NT2/D1 (cell line): ENCODE measurements around the gene FAM53B.

ENCODE experiments used
- DNase-seq: peaks from one replicate; pipeline ENCODE4 v3.0.0-alpha.2; 2011; ENCODE audit warnings: low read depth, low spot score
- H3K27me3 ChIP-seq: 2 replicates; pipeline ENCODE4 v1.6.0; 2011; ENCODE audit warnings: mild to moderate bottlenecking; ENCODE audit not compliant: insufficient read length, insufficient read depth
- H3K36me3 ChIP-seq: 2 replicates; pipeline ENCODE4 v1.6.1; 2011; ENCODE audit warnings: mild to moderate bottlenecking, low read length, mixed read lengths; ENCODE audit not compliant: insufficient read depth, insufficient read length
- H3K4me1 ChIP-seq: 2 replicates; pipeline ENCODE4 v1.5.1; 2011; ENCODE audit not compliant: insufficient read depth, insufficient read length
- H3K4me3 ChIP-seq: 2 replicates; pipeline ENCODE4 v1.5.1; 2011; ENCODE audit warnings: low read depth; ENCODE audit not compliant: insufficient read length
- H3K9ac ChIP-seq: 2 replicates; pipeline ENCODE4 v1.6.0; 2011; ENCODE audit warnings: low read depth; ENCODE audit not compliant: insufficient read length
- H3K9me3 ChIP-seq: 2 replicates; pipeline ENCODE4 v1.5.1; 2011; ENCODE audit warnings: mild to moderate bottlenecking, low read length; ENCODE audit not compliant: insufficient read depth
- SUZ12 ChIP-seq: IDR thresholded peaks from 2 replicates; pipeline ENCODE4 v1.6.1; 2011; ENCODE audit not compliant: insufficient read length, insufficient read depth; ENCODE audit errors: extremely low read depth
- YY1 ChIP-seq: IDR thresholded peaks from 2 replicates; pipeline ENCODE4 v1.6.1; 2011; ENCODE audit not compliant: insufficient read length, insufficient read depth
- ZNF274 ChIP-seq: IDR thresholded peaks from 2 replicates; pipeline ENCODE4 v1.6.1; 2011; ENCODE audit warnings: mild to moderate bottlenecking, low read depth, low read length

The FAM53B gene

DNA sequence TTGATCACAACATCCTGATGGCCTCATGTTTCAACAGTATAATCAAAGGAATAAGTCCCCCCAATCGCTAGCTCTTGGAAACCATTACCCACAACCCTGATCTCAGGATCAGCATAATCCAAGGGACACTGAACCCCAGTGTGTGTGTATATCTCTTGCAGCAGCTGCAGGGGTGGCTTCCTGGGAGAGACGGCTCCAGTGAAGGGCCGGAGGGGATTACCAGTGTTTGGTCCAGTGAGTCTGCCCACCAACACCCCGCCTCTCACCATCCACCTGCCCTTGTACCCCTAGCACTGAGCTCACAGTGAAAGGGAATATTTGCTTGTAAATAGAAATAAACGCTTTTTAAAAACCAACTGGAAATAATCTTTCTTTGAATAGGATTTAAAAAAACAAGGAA is 63.1 kb downstream of the FAM53B start:
- no peak for DNase-seq
- no peak for TF ChIP-seq YY1
- no peak for TF ChIP-seq ZNF274
- no peak for TF ChIP-seq SUZ12
- no peaks in the 10 kb centered on the region for H3K27me3 ChIP-seq
- H3K36me3 ChIP-seq: peaks cover 41% of the 10 kb centered on the region
- H3K9ac ChIP-seq: no peak overlapping the region
- H3K4me1 ChIP-seq: peaks cover 7% of the 10 kb centered on the region
- H3K9me3 ChIP-seq: no peaks in the 10 kb centered on the region
- no peak overlapping the region for H3K4me3 ChIP-seq

DNA sequence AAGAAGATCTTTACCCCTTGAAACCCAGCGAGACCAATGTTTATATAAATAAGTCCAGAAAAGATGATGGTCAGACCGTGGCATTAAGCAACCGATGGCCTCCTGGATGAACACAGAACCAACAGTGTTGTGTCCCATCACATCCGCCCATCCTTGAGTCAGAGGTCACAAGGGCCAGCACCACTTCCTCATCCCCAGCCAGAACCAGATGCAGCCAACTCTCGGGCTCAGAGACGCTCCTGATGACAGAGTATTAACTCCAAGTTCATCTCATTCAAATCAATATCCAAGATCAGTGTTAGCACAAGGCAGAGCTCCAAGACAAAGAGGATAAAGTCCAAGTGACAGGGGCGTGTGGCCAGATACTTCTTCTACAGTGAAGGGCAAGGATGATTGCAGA is 63.5 kb downstream of the FAM53B start:
- H3K4me1 ChIP-seq: peaks cover 7% of the 10 kb centered on the region
- peaks cover 41% of the 10 kb centered on the region for H3K36me3 ChIP-seq
- H3K9ac ChIP-seq: no peak overlapping the region
- no peaks in the 10 kb centered on the region for H3K9me3 ChIP-seq
- no peaks in the 10 kb centered on the region for H3K27me3 ChIP-seq
- no peak for DNase-seq
- no peak overlapping the region for H3K4me3 ChIP-seq
- TF ChIP-seq SUZ12 (no peak), ZNF274 (no peak), YY1 (no peak)

DNA sequence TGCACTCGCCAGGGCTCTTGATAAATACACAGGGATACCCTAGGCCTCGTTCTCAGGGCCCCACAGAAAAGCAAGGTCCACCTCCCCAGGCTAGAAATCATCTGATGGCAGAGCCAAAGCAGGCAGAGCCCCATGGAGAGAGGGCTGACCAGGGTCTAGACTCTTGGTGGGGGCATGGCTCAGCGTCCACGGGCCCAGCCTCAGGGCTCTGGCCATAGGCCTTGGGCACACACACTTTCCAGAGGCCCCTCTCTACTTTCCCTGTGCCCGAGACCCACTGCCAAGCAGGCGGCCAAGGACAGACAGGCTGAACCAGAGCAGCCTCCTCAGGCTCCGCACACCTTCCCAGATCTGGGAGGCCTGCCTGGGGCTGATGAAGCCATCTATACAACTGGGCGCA is 64.8 kb downstream of the FAM53B start:
- Histone ChIP-seq H3K4me1 (peaks cover 7% of the 10 kb centered on the region), H3K9ac (no peak overlapping the region), H3K36me3 (peaks cover 44% of the 10 kb centered on the region), H3K4me3 (no peak overlapping the region), H3K9me3 (no peaks in the 10 kb centered on the region), H3K27me3 (no peaks in the 10 kb centered on the region)
- TF ChIP-seq ZNF274 (no peak), SUZ12 (no peak), YY1 (no peak)
- DNase-seq: no peak

DNA sequence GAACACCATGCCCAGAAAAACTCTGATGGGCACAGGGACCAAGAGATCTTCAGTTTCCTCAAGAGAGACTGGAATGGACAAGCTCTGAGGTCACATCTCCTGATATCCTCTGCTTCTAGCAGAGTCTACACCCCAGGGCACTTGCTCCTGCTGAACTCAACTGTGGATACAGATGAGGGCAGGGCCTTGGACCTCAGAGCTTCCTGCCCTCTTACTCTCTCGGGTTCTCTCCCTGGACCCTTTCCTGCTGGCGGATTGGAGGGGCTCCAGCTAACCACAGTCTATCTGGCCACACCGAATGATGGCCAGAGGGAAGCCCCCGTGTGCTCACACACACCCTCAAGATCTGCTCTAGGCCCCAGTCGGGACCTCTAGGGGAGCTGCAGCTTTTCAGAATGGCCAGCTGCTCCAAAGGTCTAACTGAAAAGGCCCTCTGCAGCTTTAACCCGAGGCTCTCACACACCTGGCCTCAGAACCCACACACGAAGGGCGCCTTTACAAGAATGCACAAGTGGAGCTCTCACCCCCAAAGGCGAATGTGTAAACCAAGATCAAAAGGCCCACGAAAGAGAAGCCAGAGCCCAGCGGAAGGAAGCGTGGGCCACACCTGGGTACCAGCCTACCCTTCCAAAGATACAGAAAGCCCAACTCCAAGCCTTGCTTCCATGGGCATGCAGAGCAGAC is 65.5 kb downstream of the FAM53B start:
- H3K27me3 ChIP-seq: no peaks in the 10 kb centered on the region
- TF ChIP-seq SUZ12: no peak
- TF ChIP-seq YY1: no peak
- TF ChIP-seq ZNF274: no peak
- H3K4me1 ChIP-seq: peaks cover 7% of the 10 kb centered on the region
- DNase-seq: no peak
- no peaks in the 10 kb centered on the region for H3K9me3 ChIP-seq
- H3K36me3 ChIP-seq: peaks cover 47% of the 10 kb centered on the region
- no peak overlapping the region for H3K4me3 ChIP-seq
- no peak overlapping the region for H3K9ac ChIP-seq

DNA sequence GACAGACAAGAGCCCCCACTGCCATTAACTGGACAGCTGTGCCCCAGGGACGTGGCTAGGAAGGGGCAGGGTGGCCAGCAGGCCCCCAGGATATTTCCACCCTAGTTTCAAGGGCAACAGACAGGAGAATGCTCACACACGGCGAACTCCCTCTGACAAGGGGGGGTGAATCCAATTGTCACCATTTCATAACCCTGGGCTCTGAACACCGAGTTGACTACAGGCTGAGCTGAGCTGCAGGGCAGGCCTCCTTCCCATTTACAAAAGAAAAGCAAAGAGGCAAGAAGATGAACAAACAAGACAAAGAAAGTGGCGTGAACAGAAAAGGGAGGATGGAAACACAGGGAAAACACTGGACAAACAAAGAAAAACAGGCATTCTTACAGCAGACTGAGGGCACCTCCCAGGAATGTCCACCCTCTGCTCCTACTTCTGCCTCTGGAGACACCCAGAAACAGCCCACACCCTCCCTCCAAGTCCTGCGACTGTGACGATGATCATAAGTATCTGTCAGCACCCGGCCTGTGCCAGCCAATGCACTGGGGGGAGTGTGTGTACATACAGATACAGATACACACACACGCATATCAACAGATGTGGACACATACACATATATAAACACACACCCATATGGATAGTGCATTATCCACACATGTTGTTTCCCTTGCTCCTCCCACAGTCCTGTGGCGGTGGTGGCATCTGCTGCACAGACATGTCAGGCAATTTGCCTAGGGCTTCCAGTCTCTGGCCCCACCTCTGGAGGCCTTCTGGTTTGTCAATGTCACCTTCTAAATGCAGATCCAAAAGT is 66.2 kb downstream of the FAM53B start:
- peaks cover 47% of the 10 kb centered on the region for H3K36me3 ChIP-seq
- no peaks in the 10 kb centered on the region for H3K27me3 ChIP-seq
- H3K4me1 ChIP-seq: peaks cover 7% of the 10 kb centered on the region

DNA sequence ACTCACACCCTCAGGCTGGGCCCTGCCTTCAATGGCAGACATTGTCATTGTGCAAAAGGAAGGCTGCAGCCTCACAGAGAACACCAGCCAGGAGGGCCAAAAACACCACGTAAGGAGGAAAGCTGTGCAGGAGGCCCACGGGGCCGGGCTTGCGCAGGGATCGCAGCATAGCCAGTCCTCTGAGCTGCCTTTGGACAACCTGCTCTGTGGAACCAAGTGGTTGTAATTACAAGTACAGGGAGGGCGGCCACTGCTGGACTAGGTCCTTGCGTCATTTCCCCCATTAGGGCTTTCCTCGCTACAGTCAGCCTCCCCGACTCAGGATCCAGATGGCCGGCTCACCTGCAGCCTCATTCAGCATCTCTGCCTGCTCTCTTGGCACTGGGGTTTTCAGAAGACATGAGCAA is 66.9 kb downstream of the FAM53B start:
- H3K9ac ChIP-seq: no peak overlapping the region
- no peak overlapping the region for H3K4me3 ChIP-seq
- H3K9me3 ChIP-seq: no peaks in the 10 kb centered on the region
- no peaks in the 10 kb centered on the region for H3K27me3 ChIP-seq
- peaks cover 7% of the 10 kb centered on the region for H3K4me1 ChIP-seq
- H3K36me3 ChIP-seq: peaks cover 44% of the 10 kb centered on the region
- DNase-seq: no peak
- no peak for TF ChIP-seq SUZ12
- TF ChIP-seq ZNF274: no peak
- TF ChIP-seq YY1: no peak

More for the DNA sequence above, 66.2 kb downstream of the FAM53B start:
- H3K9me3 ChIP-seq: no peaks in the 10 kb centered on the region
- TF ChIP-seq SUZ12: no peak
- no peak for TF ChIP-seq ZNF274
- TF ChIP-seq YY1: no peak
- H3K4me3 ChIP-seq: no peak overlapping the region
- no peak overlapping the region for H3K9ac ChIP-seq
- DNase-seq: no peak

DNA sequence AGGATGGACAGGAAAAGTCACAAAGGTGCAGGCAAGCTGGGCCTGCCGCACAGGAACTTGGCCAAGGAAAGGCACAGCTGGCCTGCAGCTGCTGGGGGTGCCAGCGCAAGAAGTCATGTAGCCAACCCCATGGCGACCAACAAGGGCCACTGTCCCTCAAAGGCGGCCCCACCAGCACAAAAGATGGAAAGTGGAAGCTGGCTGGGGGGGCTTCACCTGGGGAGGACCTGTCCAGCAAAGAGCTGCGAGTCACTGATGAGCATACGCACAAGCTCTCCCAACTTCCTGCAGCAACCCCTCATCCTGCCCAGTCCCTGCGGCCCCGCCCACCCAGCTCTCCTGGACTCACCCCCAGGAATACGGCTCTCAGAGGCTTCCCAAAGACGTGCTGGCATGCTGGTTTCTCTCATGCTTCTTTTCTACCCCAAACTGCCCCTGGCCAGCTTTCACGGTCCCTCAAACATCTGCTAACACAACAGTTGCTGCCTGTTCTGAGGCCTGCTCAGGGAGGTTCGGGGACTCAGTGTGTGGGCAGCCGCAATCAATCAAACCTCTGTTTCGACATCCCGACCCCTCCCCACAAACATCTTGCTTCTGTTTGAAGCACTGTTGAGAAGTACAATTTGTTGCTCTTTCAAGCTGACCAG is 67.6 kb downstream of the FAM53B start:
- Histone ChIP-seq H3K36me3 (peaks cover 36% of the 10 kb centered on the region), H3K27me3 (no peaks in the 10 kb centered on the region), H3K9ac (no peak overlapping the region), H3K4me3 (no peak overlapping the region), H3K9me3 (no peaks in the 10 kb centered on the region), H3K4me1 (peaks cover 12% of the 10 kb centered on the region)
- no peak for DNase-seq
- TF ChIP-seq YY1 (no peak), SUZ12 (no peak)
